Nephron (organoid): ENCODE results near the gene CA5A.
"Not testable (repeated sequence)": the region's sequence is repeated elsewhere in the genome, so short reads cannot be mapped to it uniquely, and the experiment has no call there.

Experiments used
- H3K27ac Mint-ChIP-seq, 3 experiments: 2 replicates each; pipeline ENCODE4 v1.8.0; 2020; ENCODE audit warnings: mixed read lengths in 3 of 3, mild to moderate bottlenecking in 2 of 3, moderate library complexity in 1 of 3
- H3K27me3 Mint-ChIP-seq: 2 replicates; pipeline ENCODE4 v1.8.0; 2021; ENCODE audit warnings: low read depth, mild to moderate bottlenecking, moderate library complexity, mixed read lengths
- H3K36me3 Mint-ChIP-seq: 2 replicates; pipeline ENCODE4 v1.8.0; 2020; ENCODE audit warnings: low read depth, mixed read lengths
- H3K4me1 Mint-ChIP-seq: 2 replicates; pipeline ENCODE4 v1.8.0; 2020; ENCODE audit warnings: mixed read lengths
- H3K4me3 Mint-ChIP-seq, 3 experiments: 2 replicates each; pipeline ENCODE4 v1.8.0; 2020; ENCODE audit warnings: mild to moderate bottlenecking in 3 of 3, mixed read lengths in 3 of 3, moderate library complexity in 2 of 3
- H3K9me3 Mint-ChIP-seq: 2 replicates; pipeline ENCODE4 v1.8.0; 2020; ENCODE audit warnings: mixed read lengths
- TF ChIP-seq, protein P1 (sequence below), 3 experiments: fragments of 200-600 bp; sonication (generic); IDR thresholded peaks; one replicate each; pipeline ENCODE4 v1.5.0; 2021; ENCODE audit warnings: antibody characterized with exemption in 3 of 3; ENCODE audit not compliant: unreplicated experiment in 3 of 3

The CA5A gene

DNA sequence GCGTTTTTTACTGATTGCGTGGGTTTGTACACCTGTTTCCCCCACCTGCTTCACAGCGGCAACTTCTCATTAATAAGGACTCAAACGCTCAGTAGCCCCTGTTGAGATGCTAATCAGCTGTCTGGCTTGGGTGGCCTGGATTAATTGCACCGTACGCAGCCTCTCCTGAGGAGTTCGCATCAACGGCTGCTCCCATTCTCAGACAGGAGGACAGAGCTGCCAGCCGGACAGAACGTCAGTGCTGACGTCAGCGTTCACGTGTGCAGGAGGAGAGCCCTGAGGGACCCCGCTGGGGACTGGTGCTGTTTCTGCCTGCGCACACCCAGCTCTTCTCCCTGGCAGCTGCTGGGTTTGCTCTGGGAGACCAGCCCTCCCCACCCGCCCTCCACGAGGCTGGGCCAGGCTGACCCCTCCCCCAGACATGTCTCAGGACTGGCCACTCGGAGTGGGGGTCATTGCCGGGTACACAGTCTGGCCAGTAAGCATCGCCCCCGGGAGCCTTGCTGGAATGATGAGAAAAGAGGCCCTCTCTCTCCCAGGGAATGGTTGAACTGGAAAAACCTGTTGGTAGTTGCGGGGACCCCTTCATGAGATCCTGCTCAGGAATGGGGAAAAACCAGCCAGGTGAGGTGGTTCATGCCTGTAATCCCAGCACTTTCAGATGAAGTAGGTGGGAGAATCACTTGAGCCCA lies 9.2 kb upstream of the CA5A start:
- H3K27me3 Mint-ChIP-seq, result peaks cover 4% of the 10 kb centered on the region
- peaks cover 21% of the 10 kb centered on the region for H3K4me1 Mint-ChIP-seq
- TF ChIP-seq, protein P1, sequence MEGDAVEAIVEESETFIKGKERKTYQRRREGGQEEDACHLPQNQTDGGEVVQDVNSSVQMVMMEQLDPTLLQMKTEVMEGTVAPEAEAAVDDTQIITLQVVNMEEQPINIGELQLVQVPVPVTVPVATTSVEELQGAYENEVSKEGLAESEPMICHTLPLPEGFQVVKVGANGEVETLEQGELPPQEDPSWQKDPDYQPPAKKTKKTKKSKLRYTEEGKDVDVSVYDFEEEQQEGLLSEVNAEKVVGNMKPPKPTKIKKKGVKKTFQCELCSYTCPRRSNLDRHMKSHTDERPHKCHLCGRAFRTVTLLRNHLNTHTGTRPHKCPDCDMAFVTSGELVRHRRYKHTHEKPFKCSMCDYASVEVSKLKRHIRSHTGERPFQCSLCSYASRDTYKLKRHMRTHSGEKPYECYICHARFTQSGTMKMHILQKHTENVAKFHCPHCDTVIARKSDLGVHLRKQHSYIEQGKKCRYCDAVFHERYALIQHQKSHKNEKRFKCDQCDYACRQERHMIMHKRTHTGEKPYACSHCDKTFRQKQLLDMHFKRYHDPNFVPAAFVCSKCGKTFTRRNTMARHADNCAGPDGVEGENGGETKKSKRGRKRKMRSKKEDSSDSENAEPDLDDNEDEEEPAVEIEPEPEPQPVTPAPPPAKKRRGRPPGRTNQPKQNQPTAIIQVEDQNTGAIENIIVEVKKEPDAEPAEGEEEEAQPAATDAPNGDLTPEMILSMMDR (IDR thresholded peaks at IDR 0.05; ENCODE audit: unreplicated experiment in 3 of 3), result no peak
- H3K36me3 Mint-ChIP-seq, result no peaks in the 10 kb centered on the region
- H3K4me3 Mint-ChIP-seq, result peak overlapping the region; percentile 61 to 72 (median 67)
- H3K9me3 Mint-ChIP-seq, result no peaks in the 10 kb centered on the region
- H3K27ac Mint-ChIP-seq, result peak overlapping the region; percentile 79 to 96 (median 92)

DNA sequence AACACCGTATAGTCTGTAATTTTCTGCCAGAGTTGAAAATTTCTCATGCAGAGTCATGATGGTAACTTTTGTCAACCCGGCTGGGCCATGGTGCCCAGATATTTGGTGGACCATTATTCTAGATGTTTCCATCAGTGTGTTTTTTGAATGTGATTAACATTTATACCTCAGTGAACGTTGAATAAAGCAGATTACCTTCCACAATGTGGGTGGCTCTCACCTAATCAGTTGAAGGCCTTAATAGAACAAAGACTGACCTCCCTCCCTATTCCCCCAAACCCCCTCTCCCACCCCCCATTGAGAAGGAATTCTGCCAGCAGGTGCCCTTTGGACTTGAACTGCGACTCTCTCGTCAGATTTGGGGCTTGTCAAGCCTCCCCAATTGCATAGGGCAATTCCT lies 6.4 kb upstream of the CA5A start:
- Mint-ChIP-seq H3K4me1 (peaks cover 13% of the 10 kb centered on the region), H3K9me3 (peaks cover 2% of the 10 kb centered on the region), H3K4me3 (no peak overlapping the region), H3K27ac (no peak overlapping the region), H3K36me3 (no peaks in the 10 kb centered on the region), H3K27me3 (peaks cover 4% of the 10 kb centered on the region)
- TF ChIP-seq, protein P1 (IDR thresholded peaks at IDR 0.05; ENCODE audit: unreplicated experiment in 3 of 3), result no peak

DNA sequence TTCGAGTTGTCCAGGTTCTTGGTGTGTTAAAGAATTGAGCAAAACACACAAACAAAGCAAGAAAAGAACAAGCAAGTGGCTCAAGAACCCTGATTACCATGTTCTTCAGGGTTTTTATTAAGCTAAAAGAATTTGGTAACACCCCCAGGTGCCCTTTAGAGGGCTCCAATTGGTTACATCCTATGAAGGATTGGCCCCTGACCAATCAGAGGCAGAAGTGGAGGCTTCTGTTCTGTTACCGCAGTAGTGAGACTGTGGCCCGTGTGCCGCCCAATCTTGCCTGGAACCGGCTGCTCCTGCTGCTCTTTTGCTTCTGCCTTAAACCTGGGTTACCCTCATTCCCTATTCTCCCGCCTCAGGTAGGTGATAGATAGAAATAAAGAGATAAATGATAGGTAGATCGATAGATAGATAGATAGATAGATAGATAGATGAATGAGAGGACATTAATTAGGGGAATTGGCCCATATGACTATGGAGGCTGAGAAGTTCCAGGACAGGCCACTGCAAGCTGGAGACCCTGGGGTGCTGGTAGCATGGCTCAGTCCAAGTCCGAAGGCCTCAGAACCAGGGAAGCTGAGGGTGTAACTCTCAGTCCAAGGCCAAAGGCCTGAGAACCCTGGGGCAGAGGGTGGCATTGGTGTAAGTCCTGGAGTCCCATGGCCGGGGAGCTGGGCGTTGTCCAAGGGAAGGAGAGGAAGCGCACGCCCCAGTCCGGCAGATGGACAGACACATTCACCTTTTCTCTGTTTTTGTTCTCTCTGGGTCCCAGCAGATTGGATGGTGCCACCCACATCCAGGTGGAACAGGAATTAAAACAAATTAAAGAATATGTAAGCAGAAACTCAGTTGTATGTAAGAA lies 3.5 kb upstream of the CA5A start:
- TF ChIP-seq, protein P1 (IDR thresholded peaks at IDR 0.05; ENCODE audit: unreplicated experiment in 3 of 3), result no peak
- no peak overlapping the region for H3K4me3 Mint-ChIP-seq
- peaks cover under 1% of the 10 kb centered on the region for H3K4me1 Mint-ChIP-seq
- H3K27ac Mint-ChIP-seq, result no peak overlapping the region
- peaks cover 2% of the 10 kb centered on the region for H3K9me3 Mint-ChIP-seq
- H3K27me3 Mint-ChIP-seq, result peaks cover 11% of the 10 kb centered on the region
- H3K36me3 Mint-ChIP-seq, result no peaks in the 10 kb centered on the region

DNA sequence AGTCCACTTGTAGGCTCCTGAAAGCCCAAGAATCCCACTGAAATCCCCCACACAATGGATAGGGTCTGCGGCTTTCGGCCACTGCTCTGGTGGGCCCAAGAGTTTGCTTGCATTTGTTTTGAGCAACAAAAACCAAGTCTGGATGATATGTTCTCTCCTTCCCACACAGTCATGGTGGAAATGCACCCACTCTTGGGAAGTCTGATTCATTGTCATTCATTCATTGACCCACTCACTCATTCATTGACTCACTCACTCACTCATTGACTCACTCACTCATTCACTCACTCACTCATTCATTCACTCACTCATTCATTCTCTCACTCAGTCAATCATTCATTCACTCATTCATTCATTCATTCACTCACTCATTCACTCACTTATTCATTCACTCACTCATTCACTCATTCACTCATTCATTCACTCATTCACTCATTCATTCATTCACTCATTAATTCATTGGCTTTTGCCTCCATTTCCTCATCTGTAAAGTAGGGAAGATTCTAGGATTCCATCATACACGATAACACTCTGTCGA lies 2.2 kb upstream of the CA5A start:
- TF ChIP-seq, protein P1 (IDR thresholded peaks at IDR 0.05; ENCODE audit: unreplicated experiment in 3 of 3), result no peak
- H3K27me3 Mint-ChIP-seq, result peaks cover 11% of the 10 kb centered on the region
- H3K27ac Mint-ChIP-seq, result no peak overlapping the region
- H3K4me3 Mint-ChIP-seq, result no peak overlapping the region
- H3K9me3 Mint-ChIP-seq, result peaks cover 2% of the 10 kb centered on the region
- H3K36me3 Mint-ChIP-seq, result no peaks in the 10 kb centered on the region
- H3K4me1 Mint-ChIP-seq, result no peaks in the 10 kb centered on the region

DNA sequence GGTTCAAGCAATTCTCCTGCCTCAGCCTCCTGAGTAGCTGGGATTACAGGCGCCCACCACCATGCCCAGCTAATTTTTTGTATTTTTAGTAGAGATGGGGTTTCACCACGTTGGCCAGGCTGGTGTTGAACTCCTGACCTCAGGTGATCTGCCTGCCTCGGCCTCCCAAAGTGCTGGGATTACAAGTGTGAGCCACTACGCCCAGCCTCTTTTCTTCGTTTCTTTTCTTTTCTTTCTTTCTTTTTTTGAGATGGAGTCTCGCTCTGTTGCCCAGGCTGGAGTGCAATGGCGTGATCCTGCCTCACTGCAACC lies 858 bp upstream of the CA5A start:
- not testable (repeated sequence) for H3K4me1 Mint-ChIP-seq, H3K4me3 Mint-ChIP-seq, H3K27ac Mint-ChIP-seq, H3K36me3 Mint-ChIP-seq, H3K9me3 Mint-ChIP-seq
- peaks cover 11% of the 10 kb centered on the region for H3K27me3 Mint-ChIP-seq

DNA sequence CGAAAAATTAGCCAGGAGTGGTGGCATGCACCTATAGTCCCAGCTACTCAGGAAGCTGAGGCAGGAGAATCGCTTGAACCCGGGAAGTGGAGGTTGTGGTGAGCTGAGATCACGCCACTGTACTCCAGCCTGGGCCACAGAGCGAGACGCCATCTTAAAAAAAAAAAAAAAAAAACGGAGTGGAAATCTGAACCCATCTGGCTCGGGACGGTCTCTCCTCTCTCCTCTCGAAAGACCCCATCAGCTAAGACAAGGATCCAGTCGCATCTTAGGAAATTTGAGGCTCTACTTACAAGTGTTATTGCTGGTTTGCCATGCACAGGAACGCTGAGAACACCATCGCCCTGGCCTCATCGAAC lies 334 bp downstream of the CA5A start:
- H3K4me1 Mint-ChIP-seq, H3K36me3 Mint-ChIP-seq, H3K27ac Mint-ChIP-seq, H3K4me3 Mint-ChIP-seq, H3K9me3 Mint-ChIP-seq: not testable (repeated sequence)
- peaks cover 11% of the 10 kb centered on the region for H3K27me3 Mint-ChIP-seq

DNA sequence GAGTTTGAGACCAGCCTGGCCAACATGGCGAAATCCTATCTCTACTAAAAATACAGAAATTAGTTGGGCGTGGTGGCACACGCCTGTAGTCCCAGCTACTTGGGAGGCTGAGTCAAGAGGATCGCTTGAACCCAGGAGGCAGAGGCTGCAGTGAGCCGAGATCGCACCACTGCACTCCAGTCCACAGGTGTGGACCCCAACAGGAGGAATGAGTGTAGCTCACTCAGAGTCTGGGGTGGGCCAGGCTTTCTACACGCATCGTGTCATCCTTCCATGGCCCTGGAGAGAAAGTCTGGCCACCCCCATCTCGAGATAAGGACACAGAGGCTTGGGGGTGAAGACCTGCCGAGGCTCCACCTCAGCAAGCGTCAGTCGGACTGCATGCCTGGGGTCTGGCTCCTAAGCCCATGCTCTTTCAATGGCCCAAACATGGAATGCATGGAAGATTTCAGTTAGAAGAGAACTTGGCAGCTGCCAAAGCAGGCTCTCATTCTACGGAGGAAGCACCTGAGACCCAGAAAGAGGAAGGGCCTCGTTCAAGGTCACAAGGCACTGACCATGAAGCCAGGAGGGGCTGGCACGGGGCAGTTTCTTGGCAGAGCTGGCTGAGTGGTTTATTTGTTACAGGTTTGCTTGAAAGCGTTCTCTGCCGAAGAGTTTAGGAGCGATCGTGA lies 1.4 kb downstream of the CA5A start:
- H3K27ac Mint-ChIP-seq, H3K9me3 Mint-ChIP-seq: not testable (repeated sequence)
- H3K27me3 Mint-ChIP-seq, result peaks cover 15% of the 10 kb centered on the region

More for the DNA sequence above, 1.4 kb downstream of the CA5A start:
- H3K4me1 Mint-ChIP-seq, H3K4me3 Mint-ChIP-seq, H3K36me3 Mint-ChIP-seq: not testable (repeated sequence)
